ENCODE data around the gene C21orf58. TPM values are rescaled to one million over a fixed set of nuclear protein-coding genes. Genes with fewer than 3 reads are reported as not detected.
"Not testable (repeated sequence)": the region's sequence is repeated elsewhere in the genome, so short reads cannot be mapped to it uniquely, and the experiment has no call there.

The C21orf58 gene
- under 1 TPM; 0.31 to 0.74 TPM for total RNA-seq

DNA sequence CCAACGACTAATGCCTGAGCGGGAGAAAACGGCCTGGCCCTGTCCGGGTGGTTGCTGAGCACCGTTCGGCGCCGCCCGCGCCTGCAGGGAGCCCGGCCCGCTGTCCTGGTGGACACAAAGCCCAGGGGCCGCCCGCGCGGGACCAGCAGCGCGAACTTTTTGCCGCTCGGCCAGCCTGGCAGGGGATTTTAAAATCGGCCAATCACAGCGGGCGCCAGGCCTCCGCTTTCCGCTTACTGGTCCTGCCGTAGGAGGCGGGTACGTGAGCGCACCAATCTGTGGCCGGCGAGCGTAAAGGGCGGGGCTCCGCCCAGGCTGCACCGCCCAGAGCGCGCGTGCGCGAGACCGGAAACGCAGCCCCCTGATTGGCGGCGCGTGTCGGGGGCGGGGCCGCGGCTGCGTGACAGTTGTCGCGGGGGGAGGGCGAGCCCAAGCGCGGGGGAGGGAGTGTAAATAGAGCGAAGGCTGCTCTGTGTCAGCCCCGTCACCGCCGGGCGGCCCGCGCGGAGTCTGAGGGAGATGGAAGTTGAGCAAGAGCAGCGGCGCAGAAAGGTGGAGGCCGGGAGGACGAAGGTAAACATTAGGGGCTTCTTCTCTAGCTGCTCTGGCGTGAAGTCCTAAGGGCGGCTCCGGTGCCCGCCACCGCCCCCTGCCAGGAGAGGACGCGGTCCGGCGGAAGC, at the start of gene C21orf58, which contains the start of gene PCNT:
C21orf58 (minus strand) TSS at position 161 of the 680 bp plus-strand sequence. CDS start 1,132 bp downstream, outside the sequence.
PCNT (plus strand) TSS at position 447 of the 680 bp plus-strand sequence; CDS start at position 520, 73 bp downstream.
- peak; percentile 99 for DNase-seq (ENCODE audit: low spot score)
- H3K4me1 ChIP-seq, result peaks cover 0 to 29% of the 10 kb centered on the region in 2 donors
- peak within 1 kb of the TSS; percentile 98 for H3K27ac ChIP-seq

DNA sequence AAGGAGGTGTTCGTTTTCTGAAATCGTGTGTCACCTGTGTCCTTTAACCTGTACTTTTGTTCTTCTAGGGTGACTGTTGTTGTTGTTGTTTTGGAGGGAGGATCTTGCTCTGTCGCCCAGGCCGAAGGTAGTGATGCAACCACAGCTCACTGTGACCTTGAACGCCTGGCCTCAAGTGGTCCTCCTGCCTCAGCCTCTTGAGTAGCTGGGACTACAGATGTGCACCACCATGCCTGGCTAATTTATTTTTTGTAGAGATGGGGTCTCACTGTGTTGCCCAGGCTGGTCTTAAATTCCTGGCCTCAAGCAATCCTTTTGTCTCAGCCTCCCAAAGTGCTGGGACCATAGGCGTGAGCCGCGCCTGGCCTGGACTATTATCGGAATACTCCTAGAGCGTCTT, 49.3 kb upstream of the C21orf58 start:
- not testable (repeated sequence) for H3K9me3 ChIP-seq; H3K36me3 ChIP-seq; H3K4me3 ChIP-seq; DNase-seq (ENCODE audit: low spot score); H3K27me3 ChIP-seq
- H3K4me1 ChIP-seq, result peaks cover 0 to 20% of the 10 kb centered on the region in 2 donors
- peak overlapping the region in 1 of 2 donors; percentile 82 for H3K27ac ChIP-seq

More for the DNA sequence above, at the start of gene C21orf58, which contains the start of gene PCNT:
- Histone ChIP-seq H3K9me3 (no peaks in the 10 kb centered on the region), H3K4me3 (peak within 1 kb of the TSS; percentile 96 to 100), H3K27me3 (no peaks in the 10 kb centered on the region), H3K36me3 (peaks cover 13% of the 10 kb centered on the region)
- TF ChIP-seq, protein P1, sequence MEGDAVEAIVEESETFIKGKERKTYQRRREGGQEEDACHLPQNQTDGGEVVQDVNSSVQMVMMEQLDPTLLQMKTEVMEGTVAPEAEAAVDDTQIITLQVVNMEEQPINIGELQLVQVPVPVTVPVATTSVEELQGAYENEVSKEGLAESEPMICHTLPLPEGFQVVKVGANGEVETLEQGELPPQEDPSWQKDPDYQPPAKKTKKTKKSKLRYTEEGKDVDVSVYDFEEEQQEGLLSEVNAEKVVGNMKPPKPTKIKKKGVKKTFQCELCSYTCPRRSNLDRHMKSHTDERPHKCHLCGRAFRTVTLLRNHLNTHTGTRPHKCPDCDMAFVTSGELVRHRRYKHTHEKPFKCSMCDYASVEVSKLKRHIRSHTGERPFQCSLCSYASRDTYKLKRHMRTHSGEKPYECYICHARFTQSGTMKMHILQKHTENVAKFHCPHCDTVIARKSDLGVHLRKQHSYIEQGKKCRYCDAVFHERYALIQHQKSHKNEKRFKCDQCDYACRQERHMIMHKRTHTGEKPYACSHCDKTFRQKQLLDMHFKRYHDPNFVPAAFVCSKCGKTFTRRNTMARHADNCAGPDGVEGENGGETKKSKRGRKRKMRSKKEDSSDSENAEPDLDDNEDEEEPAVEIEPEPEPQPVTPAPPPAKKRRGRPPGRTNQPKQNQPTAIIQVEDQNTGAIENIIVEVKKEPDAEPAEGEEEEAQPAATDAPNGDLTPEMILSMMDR (IDR thresholded peaks at IDR 0.05), result no peak

DNA sequence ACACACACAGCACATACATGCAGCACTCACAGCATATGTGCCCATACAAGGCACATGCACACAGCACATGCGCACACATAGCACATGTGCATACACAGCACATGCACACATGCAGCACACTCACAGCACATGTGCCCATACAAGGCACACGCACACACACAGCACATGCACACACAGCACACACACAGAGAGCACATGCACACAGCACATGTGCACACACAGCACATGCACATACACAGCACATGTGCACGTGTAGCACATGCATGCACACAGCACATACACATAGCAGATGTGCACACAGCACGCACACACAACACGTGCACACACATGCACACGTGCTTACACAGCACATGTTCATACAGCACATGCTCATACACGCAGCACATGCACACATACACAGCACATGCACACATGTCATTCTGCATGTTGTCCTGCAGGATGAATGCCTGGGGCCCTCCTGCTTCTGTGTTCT, 48.4 kb upstream of the C21orf58 start:
- H3K36me3 ChIP-seq, result peaks cover under 1% of the 10 kb centered on the region
- H3K4me1 ChIP-seq, result peaks cover 0 to 18% of the 10 kb centered on the region in 2 donors
- no peaks in the 10 kb centered on the region for H3K27me3 ChIP-seq
- DNase-seq (ENCODE audit: low spot score), result no peak
- no peak overlapping the region for H3K4me3 ChIP-seq
- no peaks in the 10 kb centered on the region for H3K9me3 ChIP-seq
- no peak overlapping the region for H3K27ac ChIP-seq
- TF ChIP-seq, protein P1 (IDR thresholded peaks at IDR 0.05), result no peak

DNA sequence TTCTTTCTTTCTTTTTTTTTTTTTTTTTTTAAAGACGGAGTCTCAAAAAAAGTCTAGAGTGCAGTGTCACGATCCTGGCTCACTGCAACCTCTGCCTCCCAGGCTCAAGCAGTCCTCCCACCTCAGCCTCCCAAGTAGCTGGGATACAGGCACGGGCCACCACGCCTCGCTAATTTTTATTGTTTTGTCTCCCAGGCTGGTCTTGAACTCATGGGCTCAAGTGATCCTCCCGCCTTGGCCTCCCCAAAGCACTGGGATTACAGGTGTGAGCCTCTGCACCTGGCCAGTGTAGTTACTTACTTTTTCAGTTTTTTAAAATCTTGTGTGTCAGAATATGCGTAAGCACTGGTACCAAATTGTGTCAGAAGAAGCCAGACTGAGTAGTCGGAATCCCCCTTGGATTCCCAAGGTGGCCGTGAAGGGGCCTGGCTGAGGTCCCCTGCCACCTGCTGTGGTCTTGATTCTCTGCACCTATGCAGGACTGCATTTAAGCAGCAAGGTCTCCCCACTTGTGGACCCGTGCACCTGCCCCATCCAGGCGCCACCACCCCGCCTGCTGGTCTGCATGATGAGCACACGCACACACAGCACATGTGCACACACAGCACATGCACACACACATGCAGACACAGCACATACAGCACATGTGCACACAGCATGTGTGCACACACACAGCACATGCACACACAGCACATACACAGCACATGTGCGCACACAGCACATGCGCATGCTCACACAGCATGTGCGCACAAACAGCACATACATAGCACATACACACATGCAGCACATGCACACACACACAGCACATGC, 47.7 kb upstream of the C21orf58 start:
- DNase-seq (ENCODE audit: low spot score), result no peak
- peaks cover 7% of the 10 kb centered on the region for H3K36me3 ChIP-seq
- H3K27me3 ChIP-seq, result no peaks in the 10 kb centered on the region
- H3K4me1 ChIP-seq, result peaks cover 0 to 16% of the 10 kb centered on the region in 2 donors
- no peak overlapping the region for H3K27ac ChIP-seq
- H3K4me3 ChIP-seq, result no peak overlapping the region
- TF ChIP-seq, protein P1 (IDR thresholded peaks at IDR 0.05), result no peak
- H3K9me3 ChIP-seq, result no peaks in the 10 kb centered on the region

DNA sequence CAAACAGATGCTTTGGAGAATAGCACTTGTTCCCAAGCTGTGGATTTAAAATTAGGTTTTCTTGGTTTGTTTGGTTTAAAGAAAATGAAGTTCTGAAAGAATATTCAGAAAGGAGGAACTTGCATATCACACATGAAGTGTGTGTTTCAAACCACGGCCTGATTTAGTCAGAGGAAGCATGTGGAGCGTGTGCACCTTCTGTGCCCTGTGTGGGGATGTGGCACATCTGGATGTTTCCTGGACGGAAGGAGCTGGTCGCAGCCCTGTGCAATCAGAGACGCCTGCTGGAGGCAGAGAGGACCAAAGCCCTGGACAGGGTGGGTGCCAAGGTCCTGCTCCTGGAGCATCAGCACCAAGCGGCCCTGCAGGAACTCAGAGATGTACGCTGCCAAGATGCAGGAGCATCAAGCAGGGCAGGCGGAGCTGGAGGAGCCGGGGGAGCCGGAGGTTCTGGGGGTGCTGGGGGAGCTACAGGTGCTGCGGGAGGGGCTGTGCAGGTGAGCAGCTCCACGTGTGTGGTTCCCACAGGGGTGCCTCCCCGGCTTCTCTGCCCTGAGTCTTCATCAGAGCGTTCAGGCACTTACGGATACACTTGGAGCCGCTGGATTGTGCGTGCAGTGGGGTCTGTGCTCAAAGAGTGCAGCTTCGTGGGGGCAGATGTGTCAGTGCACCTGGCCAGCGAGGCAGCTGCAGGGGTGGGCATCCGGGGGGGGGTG, 46.0 kb upstream of the C21orf58 start:
- Histone ChIP-seq H3K9me3 (no peaks in the 10 kb centered on the region), H3K27me3 (no peaks in the 10 kb centered on the region), H3K27ac (no peak overlapping the region), H3K4me3 (no peak overlapping the region), H3K36me3 (peaks cover 17% of the 10 kb centered on the region), H3K4me1 (peaks cover 0 to 7% of the 10 kb centered on the region in 2 donors)
- TF ChIP-seq, protein P1 (IDR thresholded peaks at IDR 0.05), result no peak
- DNase-seq (ENCODE audit: low spot score), result no peak

All from right atrium auricular region (tissue), 2 donors.